H9 (cell line): Measurements from ENCODE around the gene CABCOCO1. TPM values are rescaled to one million over a fixed set of nuclear protein-coding genes. Genes with fewer than 3 reads are reported as not detected.

Source experiments
- DNase-seq: peaks from one replicate; pipeline ENCODE4 v3.0.0-alpha.2; 2017
- H2AFZ ChIP-seq: one replicate; pipeline ENCODE4 v1.6.1; 2013; ENCODE audit warnings: mild to moderate bottlenecking, low read length, control low read depth, moderate library complexity
- H2AK5ac ChIP-seq: 2 replicates; pipeline ENCODE4 v1.6.1; 2013; ENCODE audit warnings: low read length, control low read depth, mixed read lengths; ENCODE audit not compliant: insufficient read length
- H2BK120ac ChIP-seq: one replicate; pipeline ENCODE4 v1.6.1; 2013; ENCODE audit warnings: low read depth, mild to moderate bottlenecking, low read length, control low read depth, inconsistent platforms; ENCODE audit not compliant: poor library complexity, severe bottlenecking
- H2BK12ac ChIP-seq: 2 replicates; pipeline ENCODE4 v1.6.1; 2013; ENCODE audit warnings: low read length, control low read depth, mixed read lengths, low read depth; ENCODE audit not compliant: insufficient read length
- H2BK15ac ChIP-seq: 2 replicates; pipeline ENCODE4 v1.6.1; 2013; ENCODE audit warnings: low read depth, low read length, control low read depth
- H2BK20ac ChIP-seq: one replicate; pipeline ENCODE4 v1.6.1; 2013; ENCODE audit warnings: low read depth, mild to moderate bottlenecking, low read length, control low read depth, inconsistent platforms; ENCODE audit not compliant: poor library complexity, severe bottlenecking
- H2BK5ac ChIP-seq: 2 replicates; pipeline ENCODE4 v1.6.1; 2013; ENCODE audit warnings: low read length, control low read depth, mixed read lengths; ENCODE audit not compliant: insufficient read length
- H3K14ac ChIP-seq: 2 replicates; pipeline ENCODE4 v1.6.1; 2013; ENCODE audit warnings: low read length, control low read depth; ENCODE audit not compliant: insufficient read depth
- H3K18ac ChIP-seq: 2 replicates; pipeline ENCODE4 v1.6.1; 2013; ENCODE audit warnings: low read depth, mild to moderate bottlenecking, mixed read lengths, low read length, control low read depth; ENCODE audit not compliant: insufficient read length
- H3K23ac ChIP-seq: 2 replicates; pipeline ENCODE4 v1.6.1; 2013; ENCODE audit warnings: low read length, control low read depth, mixed read lengths, low read depth; ENCODE audit not compliant: insufficient read length
- H3K23me2 ChIP-seq: 2 replicates; pipeline ENCODE4 v1.6.1; 2013; ENCODE audit warnings: low read depth, mild to moderate bottlenecking, mixed read lengths, low read length, control low read depth; ENCODE audit not compliant: insufficient read length, poor library complexity, severe bottlenecking
- H3K27ac ChIP-seq: 2 replicates; pipeline ENCODE4 v1.5.1; 2013; ENCODE audit warnings: low read length, control low read depth, mixed read lengths, low read depth; ENCODE audit not compliant: insufficient read length
- H3K27me3 ChIP-seq: 2 replicates; pipeline ENCODE4 v1.6.1; 2013; ENCODE audit warnings: low read length, control low read depth, inconsistent platforms; ENCODE audit not compliant: insufficient read depth
- H3K4ac ChIP-seq: 2 replicates; pipeline ENCODE4 v1.6.1; 2013; ENCODE audit warnings: low read depth, mild to moderate bottlenecking, control low read depth, inconsistent platforms, low read length, moderate library complexity
- H3K4me1 ChIP-seq: 2 replicates; pipeline ENCODE4 v1.6.1; 2013; ENCODE audit warnings: low read length, control low read depth, inconsistent platforms; ENCODE audit not compliant: insufficient read depth
- H3K4me2 ChIP-seq: 2 replicates; pipeline ENCODE4 v1.6.1; 2013; ENCODE audit warnings: low read length, control low read depth, mixed read lengths; ENCODE audit not compliant: insufficient read length, insufficient read depth
- H3K56ac ChIP-seq: 2 replicates; pipeline ENCODE4 v1.6.1; 2013; ENCODE audit warnings: low read depth, mild to moderate bottlenecking, mixed read lengths, low read length, control low read depth; ENCODE audit not compliant: insufficient read length
- H3K79me1 ChIP-seq: 2 replicates; pipeline ENCODE4 v1.6.1; 2013; ENCODE audit warnings: low read depth, mild to moderate bottlenecking, moderate library complexity, low read length, control low read depth, inconsistent platforms; ENCODE audit not compliant: insufficient read depth, poor library complexity, severe bottlenecking
- H3K79me2 ChIP-seq: 2 replicates; pipeline ENCODE4 v1.6.1; 2013; ENCODE audit warnings: low read length, control low read depth, inconsistent platforms; ENCODE audit not compliant: insufficient read depth
- H3K9ac ChIP-seq: 2 replicates; pipeline ENCODE4 v1.6.1; 2013; ENCODE audit warnings: low read length, control low read depth, mixed read lengths; ENCODE audit not compliant: insufficient read length; ENCODE audit errors: extremely low read depth
- H3K9me3 ChIP-seq: one replicate; pipeline ENCODE4 v1.6.1; 2013; ENCODE audit warnings: low read depth, low read length, inconsistent platforms; ENCODE audit not compliant: control insufficient read depth
- H3T11ph ChIP-seq: one replicate; pipeline ENCODE4 v1.6.1; 2013; ENCODE audit warnings: mild to moderate bottlenecking, low read length, control low read depth, inconsistent platforms
- H4K20me1 ChIP-seq: one replicate; pipeline ENCODE4 v1.6.1; 2013; ENCODE audit not compliant: control insufficient read depth, insufficient read length, insufficient read depth
- H4K5ac ChIP-seq: 2 replicates; pipeline ENCODE4 v1.6.1; 2013; ENCODE audit warnings: low read depth, mild to moderate bottlenecking, mixed read lengths, low read length, control low read depth; ENCODE audit not compliant: insufficient read length
- H4K8ac ChIP-seq: replicated peaks from 2 replicates; pipeline ENCODE4 v1.6.1; 2013; ENCODE audit warnings: low read length, control low read depth, mixed read lengths, low read depth; ENCODE audit not compliant: insufficient read length
- H4K91ac ChIP-seq: 2 replicates; pipeline ENCODE4 v1.6.1; 2013; ENCODE audit warnings: low read depth, mild to moderate bottlenecking, moderate library complexity, mixed read lengths, low read length, control low read depth; ENCODE audit not compliant: insufficient read length
- H3K27ac Mint-ChIP-seq, 3 experiments: 2 replicates in 2 of 3; 3 replicates in 1 of 3; pipeline ENCODE4 v1.8.0; 2020 to 2021; ENCODE audit warnings: mixed read lengths in 3 of 3, mild to moderate bottlenecking in 1 of 3, moderate library complexity in 1 of 3
- H3K27me3 Mint-ChIP-seq: 2 replicates; pipeline ENCODE4 v1.8.0; 2021; ENCODE audit warnings: low read depth, mild to moderate bottlenecking, moderate library complexity, mixed read lengths
- H3K36me3 Mint-ChIP-seq, 3 experiments: 2 replicates in 2 of 3; 3 replicates in 1 of 3; pipeline ENCODE4 v1.8.0; 2020 to 2021; ENCODE audit warnings: low read depth in 3 of 3, mixed read lengths in 3 of 3; ENCODE audit not compliant: insufficient read depth in 1 of 3
- H3K4me1 Mint-ChIP-seq, 2 experiments: 2 replicates each; pipeline ENCODE4 v1.8.0; 2020; ENCODE audit warnings: mixed read lengths in 2 of 2
- H3K4me3 Mint-ChIP-seq, 2 experiments: 2 replicates in 1 of 2; 3 replicates in 1 of 2; pipeline ENCODE4 v1.8.0; 2020 to 2021; ENCODE audit warnings: mild to moderate bottlenecking in 2 of 2, mixed read lengths in 2 of 2, moderate library complexity in 1 of 2
- H3K9me3 Mint-ChIP-seq, 2 experiments: 2 replicates in 1 of 2; 3 replicates in 1 of 2; pipeline ENCODE4 v1.8.0; 2020; ENCODE audit warnings: mild to moderate bottlenecking in 2 of 2, mixed read lengths in 2 of 2, moderate library complexity in 1 of 2
- CTCF ChIP-seq: fragments of 200-600 bp; sonication (generic); conservative IDR thresholded peaks from 3 replicates; pipeline ENCODE4 v1.8.0; 2021; ENCODE audit warnings: antibody characterized with exemption, mild to moderate bottlenecking
- WGBS: extraction: QIAGEN DNeasy Blood & Tissue Kit; methylation state at CpG from one replicate; pipeline ENCODE4 v1.1.7; 2013; ENCODE audit warnings: missing lambda C conversion rate, low lambda C conversion rate, mixed read lengths; ENCODE audit not compliant: insufficient read length; ENCODE audit errors: extremely low coverage; 5-methylcytosine and 5-hydroxymethylcytosine counted together
- total RNA-seq: library from RNA; stranded (reverse); gene quantifications from 2 replicates; pipeline ENCODE4 v1.2.1, GENCODE V29; 2021

The CABCOCO1 gene
- total RNA-seq, 1 experiment from 2014 or later = not detected

- Histone ChIP-seq H3K56ac (no peak overlapping the region), H4K8ac (no peak overlapping the region), H2AFZ (no peak overlapping the region), H3K23me2 (no peaks in the 10 kb centered on the region), H3K27me3 (no peaks in the 10 kb centered on the region), H4K5ac (no peak overlapping the region), H3K4me1 (no peaks in the 10 kb centered on the region; the same call in 1 of the 2 replicates), H2BK12ac (no peak overlapping the region), H2BK120ac (no peak overlapping the region), H3K9me3 (no peaks in the 10 kb centered on the region), H3K79me1 (no peaks in the 10 kb centered on the region), H3K18ac (no peak overlapping the region), H3K9ac (no peak overlapping the region), H4K20me1 (no peaks in the 10 kb centered on the region), H3K4ac (no peak overlapping the region), H2BK20ac (no peak overlapping the region), H2BK15ac (no peak overlapping the region), H3K27ac (no peak overlapping the region), H2BK5ac (no peak overlapping the region), H3K23ac (no peak overlapping the region), H2AK5ac (no peak overlapping the region), H3T11ph (no peak overlapping the region), H3K4me2 (no peak overlapping the region), H4K91ac (no peak overlapping the region), H3K14ac (no peak overlapping the region), H3K79me2 (no peaks in the 10 kb centered on the region)
- no peaks in the 10 kb centered on the region for H3K36me3 Mint-ChIP-seq
- no peaks in the 10 kb centered on the region; a peak in 1 of 5 replicates for H3K9me3 Mint-ChIP-seq
- H3K4me1 Mint-ChIP-seq = peaks cover 25 to 29% of the 10 kb centered on the region in 2 experiments
- H3K4me3 Mint-ChIP-seq = no peak overlapping the region
- DNase-seq = no peak
- no peak for TF ChIP-seq CTCF
- WGBS = no CpG with 5 or more reads among the region's 4 CpGs
- peak overlapping the region in 1 of 3 experiments; percentile 46; a peak in 2 of 7 replicates for H3K27ac Mint-ChIP-seq
- H3K27me3 Mint-ChIP-seq = no peaks in the 10 kb centered on the region
These were observed 92.1 kb downstream of the CABCOCO1 start for GRCh38 chr10:61754587-61755550.
